ENCODE results near the gene HYDIN.

DNA sequence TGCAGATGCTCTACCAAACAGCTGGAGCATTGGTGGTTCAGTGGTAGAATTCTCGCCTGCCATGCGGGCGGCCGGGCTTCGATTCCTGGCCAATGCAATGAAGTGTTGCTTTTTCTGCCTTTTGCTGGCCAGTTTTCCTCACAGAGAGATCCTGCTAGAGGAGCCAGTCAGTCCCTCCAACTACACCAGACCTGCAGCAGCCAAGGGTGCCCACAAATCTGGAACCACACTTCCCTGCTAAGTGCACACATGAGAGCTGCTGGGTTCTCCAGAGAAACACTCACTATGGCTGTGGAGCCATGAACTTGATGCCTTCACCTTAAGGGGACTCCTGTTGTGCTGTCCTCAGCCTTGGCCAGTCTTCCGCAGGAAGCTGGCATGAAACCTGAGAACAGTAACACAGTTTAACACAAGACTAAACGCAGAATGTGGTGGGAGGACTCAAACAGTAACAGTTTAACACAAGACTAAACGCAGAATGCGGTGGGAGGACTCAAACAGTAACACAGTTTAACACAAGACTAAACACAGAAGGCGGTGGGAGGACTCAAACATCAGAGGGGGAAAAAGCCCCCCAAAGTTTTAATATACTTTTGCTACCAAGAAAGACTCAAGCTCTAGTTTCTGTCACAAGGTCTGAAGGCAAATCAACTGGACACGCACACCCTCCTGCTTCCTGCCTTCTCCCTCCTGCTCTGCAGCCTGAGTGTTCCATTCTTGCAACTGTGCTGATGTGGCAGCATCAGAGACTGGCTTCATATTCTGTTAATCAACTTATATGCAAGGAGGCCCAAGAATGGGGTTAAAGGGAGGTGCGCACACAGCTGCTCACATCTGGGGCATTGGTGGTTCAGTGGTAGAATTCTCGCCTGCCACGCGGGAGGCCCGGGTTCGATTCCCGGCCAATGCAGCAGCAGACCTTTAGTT is 441.6 kb downstream of the HYDIN start:
- TF ChIP-seq, protein P1, sequence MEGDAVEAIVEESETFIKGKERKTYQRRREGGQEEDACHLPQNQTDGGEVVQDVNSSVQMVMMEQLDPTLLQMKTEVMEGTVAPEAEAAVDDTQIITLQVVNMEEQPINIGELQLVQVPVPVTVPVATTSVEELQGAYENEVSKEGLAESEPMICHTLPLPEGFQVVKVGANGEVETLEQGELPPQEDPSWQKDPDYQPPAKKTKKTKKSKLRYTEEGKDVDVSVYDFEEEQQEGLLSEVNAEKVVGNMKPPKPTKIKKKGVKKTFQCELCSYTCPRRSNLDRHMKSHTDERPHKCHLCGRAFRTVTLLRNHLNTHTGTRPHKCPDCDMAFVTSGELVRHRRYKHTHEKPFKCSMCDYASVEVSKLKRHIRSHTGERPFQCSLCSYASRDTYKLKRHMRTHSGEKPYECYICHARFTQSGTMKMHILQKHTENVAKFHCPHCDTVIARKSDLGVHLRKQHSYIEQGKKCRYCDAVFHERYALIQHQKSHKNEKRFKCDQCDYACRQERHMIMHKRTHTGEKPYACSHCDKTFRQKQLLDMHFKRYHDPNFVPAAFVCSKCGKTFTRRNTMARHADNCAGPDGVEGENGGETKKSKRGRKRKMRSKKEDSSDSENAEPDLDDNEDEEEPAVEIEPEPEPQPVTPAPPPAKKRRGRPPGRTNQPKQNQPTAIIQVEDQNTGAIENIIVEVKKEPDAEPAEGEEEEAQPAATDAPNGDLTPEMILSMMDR (IDR thresholded peaks at IDR 0.05), result no peak
- TF ChIP-seq POLR2A (IDR thresholded peaks at IDR 0.05), result no peak

Measured in adrenal gland (tissue), 5 donors.